Measurements from ENCODE around the gene FAM13A.

FAM13A gene

GRCh38 chr4:88868510-88868909, 188.5 kb downstream of the FAM13A start:
- H3K4me1 ChIP-seq, result peaks cover 2% of the 10 kb centered on the region
- H3K27ac ChIP-seq, result no peak overlapping the region
- no peaks in the 10 kb centered on the region for H3K36me3 ChIP-seq (ENCODE audit: control insufficient read depth, insufficient read depth, low read length)
- TF ChIP-seq, protein P1, sequence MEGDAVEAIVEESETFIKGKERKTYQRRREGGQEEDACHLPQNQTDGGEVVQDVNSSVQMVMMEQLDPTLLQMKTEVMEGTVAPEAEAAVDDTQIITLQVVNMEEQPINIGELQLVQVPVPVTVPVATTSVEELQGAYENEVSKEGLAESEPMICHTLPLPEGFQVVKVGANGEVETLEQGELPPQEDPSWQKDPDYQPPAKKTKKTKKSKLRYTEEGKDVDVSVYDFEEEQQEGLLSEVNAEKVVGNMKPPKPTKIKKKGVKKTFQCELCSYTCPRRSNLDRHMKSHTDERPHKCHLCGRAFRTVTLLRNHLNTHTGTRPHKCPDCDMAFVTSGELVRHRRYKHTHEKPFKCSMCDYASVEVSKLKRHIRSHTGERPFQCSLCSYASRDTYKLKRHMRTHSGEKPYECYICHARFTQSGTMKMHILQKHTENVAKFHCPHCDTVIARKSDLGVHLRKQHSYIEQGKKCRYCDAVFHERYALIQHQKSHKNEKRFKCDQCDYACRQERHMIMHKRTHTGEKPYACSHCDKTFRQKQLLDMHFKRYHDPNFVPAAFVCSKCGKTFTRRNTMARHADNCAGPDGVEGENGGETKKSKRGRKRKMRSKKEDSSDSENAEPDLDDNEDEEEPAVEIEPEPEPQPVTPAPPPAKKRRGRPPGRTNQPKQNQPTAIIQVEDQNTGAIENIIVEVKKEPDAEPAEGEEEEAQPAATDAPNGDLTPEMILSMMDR (IDR thresholded peaks at IDR 0.05), result no peak
- H3K9ac ChIP-seq, result no peak overlapping the region
- H3K9me3 ChIP-seq (ENCODE audit: control insufficient read depth, low read length), result no peaks in the 10 kb centered on the region
- peaks cover 2% of the 10 kb centered on the region for H3K79me2 ChIP-seq
- H3K4me2 ChIP-seq (ENCODE audit: low read length), result no peak overlapping the region
- no peak overlapping the region for H3K4me3 ChIP-seq (ENCODE audit: low read depth, low read length)
- no peaks in the 10 kb centered on the region for H3K27me3 ChIP-seq (ENCODE audit: control insufficient read depth, insufficient read depth, low read length)
- H2AFZ ChIP-seq, result no peak overlapping the region

DNA sequence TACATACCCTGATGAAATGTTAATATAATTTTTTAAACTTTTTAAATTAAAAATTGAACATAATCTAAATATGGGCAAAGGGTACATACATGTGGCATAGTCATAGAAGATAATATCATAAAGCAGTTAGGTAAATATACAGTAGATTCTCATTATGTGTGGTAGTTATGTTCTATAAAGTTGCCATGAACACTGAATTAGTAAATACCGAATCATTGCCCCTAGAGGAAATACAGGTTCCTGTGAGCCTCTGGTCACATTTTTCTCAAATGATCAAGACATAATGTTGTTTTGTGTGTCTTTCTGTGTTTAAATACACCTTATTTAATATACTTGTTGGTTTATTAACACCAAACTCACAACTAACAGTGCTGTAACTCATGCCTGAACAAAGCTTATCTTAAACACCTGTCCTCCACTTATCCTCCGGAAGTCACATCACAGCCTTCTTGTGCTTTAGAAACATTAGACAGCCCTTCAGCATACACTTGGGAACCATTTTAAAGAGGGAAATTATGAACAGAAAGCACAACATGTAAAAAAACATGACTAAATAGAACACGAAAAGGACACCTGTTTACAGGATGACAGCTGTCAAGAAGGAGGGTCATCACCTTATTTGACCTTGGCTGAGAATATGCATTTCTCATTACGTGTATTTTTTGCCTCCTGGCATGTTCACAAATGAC, 190.0 kb downstream of the FAM13A start:
- TF ChIP-seq, protein P1 (IDR thresholded peaks at IDR 0.05), result no peak
- no peaks in the 10 kb centered on the region for H3K36me3 ChIP-seq (ENCODE audit: control insufficient read depth, insufficient read depth, low read length)

GRCh38 chr4:88865466-88865865, 191.5 kb downstream of the FAM13A start:
- Histone ChIP-seq H3K27ac (no peak overlapping the region), H2AFZ (no peak overlapping the region), H3K9me3 (ENCODE audit: control insufficient read depth, low read length) (no peaks in the 10 kb centered on the region), H3K4me1 (peaks cover 2% of the 10 kb centered on the region), H3K4me3 (ENCODE audit: low read depth, low read length) (no peak overlapping the region), H3K9ac (no peak overlapping the region), H3K36me3 (ENCODE audit: control insufficient read depth, insufficient read depth, low read length) (no peaks in the 10 kb centered on the region), H3K4me2 (ENCODE audit: low read length) (no peak overlapping the region), H3K27me3 (ENCODE audit: control insufficient read depth, insufficient read depth, low read length) (no peaks in the 10 kb centered on the region), H3K79me2 (no peaks in the 10 kb centered on the region)
- TF ChIP-seq, protein P1 (IDR thresholded peaks at IDR 0.05), result no peak

More for the DNA sequence above, 190.0 kb downstream of the FAM13A start:
- Histone ChIP-seq H3K79me2 (no peaks in the 10 kb centered on the region), H3K4me3 (ENCODE audit: low read depth, low read length) (no peak overlapping the region), H3K4me2 (ENCODE audit: low read length) (no peak overlapping the region), H3K9me3 (ENCODE audit: control insufficient read depth, low read length) (no peaks in the 10 kb centered on the region), H2AFZ (no peak overlapping the region), H3K27me3 (ENCODE audit: control insufficient read depth, insufficient read depth, low read length) (no peaks in the 10 kb centered on the region), H3K27ac (no peak overlapping the region), H3K4me1 (peaks cover 2% of the 10 kb centered on the region), H3K9ac (no peak overlapping the region)

DNA sequence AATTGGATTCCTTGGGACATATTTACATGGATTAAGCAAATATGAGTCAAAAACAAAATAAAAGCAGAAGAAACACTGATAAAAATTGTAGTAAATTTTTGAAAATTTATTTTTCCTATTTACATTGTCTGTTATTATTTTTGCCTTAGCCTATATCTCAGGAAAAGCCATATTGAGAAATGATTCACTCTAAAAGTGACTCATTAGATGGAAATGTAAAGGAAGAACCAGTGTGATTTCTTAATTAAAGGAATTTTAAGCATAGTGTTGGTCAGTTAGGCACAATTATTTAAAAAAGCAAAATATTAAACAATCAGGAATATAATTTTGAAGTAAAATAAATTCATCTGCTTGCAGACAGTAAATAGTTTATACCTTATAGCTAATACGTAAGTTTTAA, 191.9 kb downstream of the FAM13A start:
- H3K79me2 ChIP-seq, result no peaks in the 10 kb centered on the region
- H3K4me3 ChIP-seq (ENCODE audit: low read depth, low read length), result no peak overlapping the region
- TF ChIP-seq, protein P1 (IDR thresholded peaks at IDR 0.05), result no peak
- no peaks in the 10 kb centered on the region for H3K9me3 ChIP-seq (ENCODE audit: control insufficient read depth, low read length)
- H3K4me1 ChIP-seq, result peaks cover 2% of the 10 kb centered on the region
- no peaks in the 10 kb centered on the region for H3K36me3 ChIP-seq (ENCODE audit: control insufficient read depth, insufficient read depth, low read length)
- H3K4me2 ChIP-seq (ENCODE audit: low read length), result no peak overlapping the region
- no peak overlapping the region for H2AFZ ChIP-seq
- no peaks in the 10 kb centered on the region for H3K27me3 ChIP-seq (ENCODE audit: control insufficient read depth, insufficient read depth, low read length)
- no peak overlapping the region for H3K27ac ChIP-seq
- H3K9ac ChIP-seq, result no peak overlapping the region

GRCh38 chr4:88860586-88860985, 196.4 kb downstream of the FAM13A start:
- no peaks in the 10 kb centered on the region for H3K36me3 ChIP-seq (ENCODE audit: control insufficient read depth, insufficient read depth, low read length)
- no peak overlapping the region for H3K4me3 ChIP-seq (ENCODE audit: low read depth, low read length)
- H3K4me1 ChIP-seq, result peaks cover 6% of the 10 kb centered on the region
- H3K79me2 ChIP-seq, result no peaks in the 10 kb centered on the region
- H3K27ac ChIP-seq, result no peak overlapping the region
- TF ChIP-seq, protein P1 (IDR thresholded peaks at IDR 0.05), result no peak
- no peak overlapping the region for H2AFZ ChIP-seq
- H3K9me3 ChIP-seq (ENCODE audit: control insufficient read depth, low read length), result no peaks in the 10 kb centered on the region
- H3K9ac ChIP-seq, result no peak overlapping the region
- no peak overlapping the region for H3K4me2 ChIP-seq (ENCODE audit: low read length)
- no peaks in the 10 kb centered on the region for H3K27me3 ChIP-seq (ENCODE audit: control insufficient read depth, insufficient read depth, low read length)
